NCI-H510A treated with DMSO at 0.1 percent for 48 hours (cell line): ENCODE results near the gene TMEM79.
A peak's percentile ranks its signal among the peaks of the same experiment; 100 is the strongest.

ENCODE experiments used
- DNase-seq: peaks from one replicate; lab custom pipeline; 2025; lab: John Stamatoyannopoulos, UW

Gene TMEM79

GRCh38 chr1:156263288-156263655, 20.9 kb upstream of the TMEM79 start:
- DNase-seq = no peak

DNA sequence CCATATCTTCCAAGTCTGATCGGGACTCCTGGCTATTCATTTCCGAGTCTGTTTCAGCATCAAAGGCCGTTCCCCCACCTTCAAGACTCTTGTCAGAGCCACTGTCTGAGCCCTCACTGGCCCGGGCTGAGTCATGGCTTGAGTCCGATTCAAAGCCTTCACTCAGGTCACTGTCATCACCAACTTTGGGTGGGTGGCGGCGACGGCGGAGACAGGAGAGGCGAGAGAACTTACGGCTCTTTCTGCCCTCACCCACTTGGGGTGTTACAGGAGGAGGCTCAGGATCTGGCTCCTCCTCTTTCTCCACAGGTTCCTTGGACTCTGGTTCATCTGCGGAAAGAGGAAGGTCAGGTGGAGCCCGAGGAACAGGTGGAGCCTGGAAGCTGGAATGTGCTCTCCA, 18.1 kb upstream of the TMEM79 start:
- DNase-seq = no peak

GRCh38 chr1:156268336-156268735, 15.8 kb upstream of the TMEM79 start:
- DNase-seq = no peak

DNA sequence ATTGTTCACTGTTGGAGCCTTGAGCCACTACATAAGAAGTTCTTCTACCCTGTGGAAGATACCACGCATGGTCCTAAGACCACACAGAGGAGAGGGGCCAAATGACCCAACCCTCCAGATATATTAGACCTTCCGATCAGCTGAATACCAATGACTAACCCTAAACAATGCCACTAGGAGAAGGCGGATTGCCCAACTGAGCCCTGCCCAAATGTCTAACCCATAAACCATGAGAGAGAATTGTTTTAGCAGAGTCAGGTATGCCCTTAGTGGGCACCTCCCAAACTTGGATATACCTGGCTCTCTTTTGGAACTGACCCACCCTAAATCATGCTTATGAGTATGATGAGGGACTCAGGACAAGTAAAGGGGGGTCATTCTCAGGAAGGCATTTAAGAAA, 13.8 kb upstream of the TMEM79 start:
- DNase-seq = no peak

DNA sequence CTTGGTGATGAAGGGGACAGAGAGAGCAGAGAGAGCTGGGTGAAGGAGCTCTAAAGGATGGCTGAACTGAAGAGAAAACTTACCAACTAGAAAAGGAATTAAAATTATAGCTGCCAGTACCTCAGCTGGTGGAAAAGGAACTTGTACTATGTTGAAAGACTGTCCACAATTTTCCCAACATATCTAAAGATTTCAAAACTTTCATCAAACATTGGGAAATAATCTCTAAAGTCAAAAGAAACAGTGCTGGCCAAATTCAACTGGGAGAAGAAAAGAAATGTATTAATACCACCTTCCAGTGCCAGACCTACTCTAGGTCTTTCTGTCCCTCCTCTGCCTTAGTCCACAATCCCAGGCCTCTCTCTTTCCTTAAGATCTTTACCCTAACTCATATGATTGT, 7.6 kb upstream of the TMEM79 start:
- DNase-seq = no peak

DNA sequence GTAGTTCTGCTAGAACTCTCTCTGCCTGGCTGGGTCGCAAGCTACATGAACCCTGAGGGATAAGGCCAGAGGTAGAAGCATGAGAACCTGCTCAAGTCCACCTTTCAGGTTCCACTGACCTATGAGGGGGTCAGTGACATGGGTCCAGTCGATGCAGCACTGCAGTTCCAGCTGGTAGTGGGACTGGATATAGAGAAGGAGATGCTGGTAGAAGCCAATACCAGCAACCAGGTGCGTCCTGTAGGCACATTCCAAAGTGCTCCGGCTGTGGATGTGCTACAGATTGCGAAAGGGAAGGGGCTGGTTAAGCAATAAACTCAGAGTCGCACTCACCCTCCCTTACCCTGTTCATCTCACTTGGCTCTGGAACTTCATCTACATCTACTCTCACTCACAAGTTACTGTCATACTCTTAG, 7.2 kb upstream of the TMEM79 start:
- DNase-seq = no peak

- DNase-seq = no peak
Observed at GRCh38 chr1:156279837-156280236, 4.3 kb upstream of the TMEM79 start.

DNA sequence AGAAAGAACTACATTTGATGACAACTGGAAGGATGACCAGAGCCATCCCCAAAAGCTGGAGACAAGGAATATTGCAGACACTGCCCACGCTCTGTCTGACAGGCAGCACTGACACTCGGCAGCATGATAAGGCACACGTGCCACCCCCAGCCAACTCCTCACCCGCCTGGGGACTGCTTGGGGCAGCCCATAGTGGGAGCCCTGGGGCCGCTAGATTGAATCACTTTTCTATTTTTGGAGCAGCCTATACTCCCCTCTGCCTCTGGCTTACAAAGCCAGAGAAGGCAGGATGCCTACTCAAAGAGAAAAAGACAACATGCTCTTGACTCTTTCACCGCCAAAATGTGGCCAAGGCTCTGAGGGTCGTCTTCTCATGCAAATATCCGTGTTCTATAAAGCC, 2.8 kb upstream of the TMEM79 start:
- no peak for DNase-seq

- peak; percentile 70 for DNase-seq
Observed at GRCh38 chr1:156281693-156282478, 2.2 kb upstream of the TMEM79 start.

DNA sequence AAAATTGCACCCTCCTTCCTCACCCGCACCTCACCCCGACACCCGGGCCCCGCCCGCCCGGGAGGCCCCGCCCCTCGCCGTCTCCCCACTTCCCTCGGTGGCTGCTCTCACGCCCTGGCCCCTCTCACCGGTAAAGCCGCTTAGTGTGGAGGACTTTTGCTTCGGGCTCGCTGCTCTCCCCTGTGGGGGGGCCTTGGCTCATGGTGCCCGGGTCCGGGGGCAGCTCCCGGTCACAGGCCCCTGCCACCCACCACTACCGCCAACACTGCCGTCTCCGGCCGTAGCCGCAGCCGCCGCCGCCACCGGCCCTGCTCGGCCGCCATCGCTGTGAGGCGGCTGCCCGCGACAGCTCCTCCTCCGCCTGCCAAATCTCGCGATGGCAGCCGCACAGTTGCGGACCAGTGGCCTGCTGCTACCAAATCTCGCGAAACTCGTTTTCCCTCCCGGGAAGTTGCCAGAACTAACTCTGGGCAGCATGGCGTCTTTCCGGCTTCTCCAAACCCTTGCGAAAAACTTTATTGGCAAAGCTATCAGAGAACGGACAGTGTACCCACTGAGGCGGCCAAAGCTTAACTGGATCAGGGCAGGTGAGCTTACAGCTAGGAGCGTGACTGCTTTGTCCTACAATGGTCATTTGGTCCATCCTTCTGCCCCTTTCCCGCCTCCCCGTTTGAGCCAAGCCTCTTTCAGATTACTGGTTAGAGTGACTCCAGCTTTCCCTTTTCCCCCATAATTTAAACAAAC, 1.5 kb upstream of the TMEM79 start, which contains the start of gene SMG5:
TSS of gene SMG5 (minus strand) at position 347 of the 744 bp plus-strand sequence. CDS start at position 202, 145 bp downstream.
- DNase-seq = peak; percentile 99

- DNase-seq = peak; percentile 46
Observed at GRCh38 chr1:156283521-156283920, 604 bp upstream of the TMEM79 start.

DNA sequence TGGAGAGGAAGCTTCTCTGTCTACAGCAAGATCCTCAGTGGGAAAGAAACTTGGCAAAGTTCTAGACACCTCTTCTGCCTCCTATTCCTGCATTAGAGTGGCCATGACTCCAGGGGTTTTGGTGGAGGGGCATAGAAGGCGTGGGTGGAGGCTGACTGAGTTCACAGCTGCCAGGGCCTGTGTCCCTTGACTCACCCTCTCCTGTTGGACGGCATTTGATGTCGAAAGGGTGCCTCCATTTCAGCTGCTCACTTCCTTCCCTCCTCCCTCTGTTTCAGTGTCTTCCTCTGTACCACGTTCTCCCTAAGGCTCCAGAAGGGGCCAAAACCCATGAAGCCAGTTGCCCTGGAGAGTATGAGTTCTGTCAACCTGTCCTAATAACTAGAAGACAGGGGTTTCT, 632 bp downstream of the TMEM79 start:
- DNase-seq = no peak

- DNase-seq = no peak
Observed at GRCh38 chr1:156285437-156285836, 1.3 kb downstream of the TMEM79 start.

GRCh38 chr1:156286061-156286460, 1.9 kb downstream of the TMEM79 start:
- DNase-seq = no peak

DNA sequence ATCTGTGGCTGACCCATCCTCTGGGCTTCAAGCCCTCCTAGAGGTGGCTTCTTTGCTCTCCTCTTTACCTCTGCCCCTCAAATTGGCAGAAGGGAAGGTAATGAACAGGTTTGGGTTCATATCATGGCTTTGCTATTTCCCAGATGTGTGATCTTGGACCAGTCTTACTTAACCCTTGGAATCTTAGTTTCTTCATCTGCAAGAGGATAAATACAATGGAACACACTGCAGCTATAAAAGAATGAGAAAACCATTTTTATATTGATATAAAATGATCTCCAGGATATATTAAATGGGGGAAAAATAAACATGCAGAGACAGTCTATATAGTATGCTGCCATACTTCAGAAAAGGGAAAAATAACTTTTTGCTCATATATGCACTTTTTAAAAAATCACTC, 5.7 kb downstream of the TMEM79 start:
- DNase-seq = no peak

GRCh38 chr1:156291226-156292061, 7.3 kb downstream of the TMEM79 start:
- DNase-seq = peak; percentile 77

- no peak for DNase-seq
Observed at GRCh38 chr1:156293098-156293434, 8.9 kb downstream of the TMEM79 start.

DNA sequence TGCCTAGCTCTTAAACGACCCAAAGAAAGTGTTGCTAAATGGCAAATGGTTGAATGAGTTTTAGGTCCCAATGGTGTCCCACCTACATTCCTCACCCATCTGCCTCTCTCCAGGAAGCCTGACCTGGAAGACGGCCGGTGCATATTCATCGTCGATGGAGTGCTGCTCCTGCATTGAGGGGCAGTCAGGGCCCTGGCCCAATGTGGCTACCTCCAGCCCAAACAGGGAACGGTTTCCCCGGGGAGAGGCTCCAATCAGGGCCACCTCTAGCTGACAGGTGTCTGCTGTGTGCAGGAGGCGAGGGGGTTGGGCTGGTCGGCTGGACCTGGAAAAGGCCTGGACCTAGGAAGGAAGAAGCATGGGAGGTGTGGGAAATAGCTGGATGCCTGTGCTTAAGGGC, 9.8 kb downstream of the TMEM79 start:
- no peak for DNase-seq

- peak; percentile 65 for DNase-seq
Observed at GRCh38 chr1:156295391-156295947, 11.3 kb downstream of the TMEM79 start, which contains the start of gene GLMP. Gene GLMP (minus strand): TSS chr1:156295679. CDS start chr1:156295645, 34 bp downstream.

DNA sequence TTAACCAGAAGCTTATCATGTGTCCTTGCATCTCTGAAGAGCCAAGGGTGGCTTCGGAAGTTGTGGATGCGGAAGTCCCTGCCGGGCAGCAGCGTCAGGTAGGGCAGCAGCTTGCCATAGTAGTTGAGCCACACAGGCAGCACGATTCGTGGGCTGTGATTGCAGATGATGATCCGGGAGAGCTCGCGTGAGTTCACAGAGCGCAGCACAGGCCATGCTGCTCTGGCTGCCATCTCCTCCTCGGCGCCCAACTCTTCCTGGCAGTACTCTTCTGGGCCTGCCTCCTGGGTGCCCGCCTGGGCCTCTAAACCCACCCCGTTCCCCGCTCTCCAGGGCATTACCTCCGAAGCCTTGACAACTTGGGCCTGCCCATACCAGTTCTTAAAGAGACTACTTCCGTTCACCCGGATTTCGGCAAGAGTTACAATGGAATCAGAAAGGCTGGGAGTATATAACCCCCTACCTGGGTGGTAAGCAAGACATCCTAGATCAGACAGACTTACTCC, 14.8 kb downstream of the TMEM79 start, which contains the start of gene VHLL:
TSS of gene VHLL (minus strand) at position 456 of the 506 bp plus-strand sequence. CDS start at position 338, 118 bp downstream.
- no peak for DNase-seq

- DNase-seq = no peak
Observed at GRCh38 chr1:156303241-156303640, 19.1 kb downstream of the TMEM79 start.

DNA sequence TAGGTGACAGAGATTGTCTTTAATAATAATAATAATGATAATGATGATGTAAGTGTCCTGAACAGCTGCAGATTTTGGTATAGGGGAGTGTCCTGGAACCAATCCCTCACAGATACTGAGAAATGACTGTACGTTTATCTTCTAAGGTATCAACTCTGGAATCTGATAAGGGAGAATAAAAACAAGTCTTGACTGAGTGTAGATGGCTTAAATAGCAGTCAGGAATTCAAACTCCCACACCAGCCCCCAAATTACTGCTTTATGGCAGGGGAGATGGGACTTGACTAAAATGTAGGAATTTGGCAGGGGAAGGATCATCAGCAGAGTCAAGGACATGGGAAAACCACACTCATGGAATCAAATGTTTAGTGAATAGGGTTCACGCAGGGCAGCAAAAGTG, 21.1 kb downstream of the TMEM79 start:
- no peak for DNase-seq
